ENCODE measurements around the gene SIX5.

Gene SIX5

DNA sequence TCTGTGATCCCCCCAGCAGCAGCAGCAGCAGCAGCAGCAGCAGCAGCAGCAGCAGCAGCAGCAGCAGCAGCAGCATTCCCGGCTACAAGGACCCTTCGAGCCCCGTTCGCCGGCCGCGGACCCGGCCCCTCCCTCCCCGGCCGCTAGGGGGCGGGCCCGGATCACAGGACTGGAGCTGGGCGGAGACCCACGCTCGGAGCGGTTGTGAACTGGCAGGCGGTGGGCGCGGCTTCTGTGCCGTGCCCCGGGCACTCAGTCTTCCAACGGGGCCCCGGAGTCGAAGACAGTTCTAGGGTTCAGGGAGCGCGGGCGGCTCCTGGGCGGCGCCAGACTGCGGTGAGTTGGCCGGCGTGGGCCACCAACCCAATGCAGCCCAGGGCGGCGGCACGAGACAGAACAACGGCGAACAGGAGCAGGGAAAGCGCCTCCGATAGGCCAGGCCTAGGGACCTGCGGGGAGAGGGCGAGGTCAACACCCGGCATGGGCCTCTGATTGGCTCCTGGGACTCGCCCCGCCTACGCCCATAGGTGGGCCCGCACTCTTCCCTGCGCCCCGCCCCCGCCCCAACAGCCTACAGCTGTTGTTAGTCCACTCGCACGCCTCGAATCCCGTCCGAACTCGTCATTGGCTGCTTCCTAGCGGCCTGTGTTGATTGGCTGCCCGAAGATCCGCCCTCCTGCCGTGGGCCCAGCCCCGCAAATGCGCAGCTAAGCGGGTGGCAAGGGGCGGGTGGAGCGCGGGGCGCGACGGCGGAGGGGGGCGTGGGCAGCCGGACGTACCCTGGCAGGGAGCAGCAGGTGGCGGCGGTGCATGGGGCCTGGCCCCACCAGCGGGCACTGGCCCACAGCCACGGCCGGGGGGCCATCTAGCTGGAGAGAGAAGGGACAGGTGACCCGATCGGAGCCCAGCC lies 1.4 kb upstream of the SIX5 start:
- Mint-ChIP-seq H3K4me1 (peaks cover 5% of the 10 kb centered on the region), H3K9me3 (no peaks in the 10 kb centered on the region), H3K27me3 (peaks cover 1% of the 10 kb centered on the region), H3K4me3 (peak overlapping the region; percentile 86), H3K27ac (no peak overlapping the region), H3K36me3 (no peaks in the 10 kb centered on the region)

DNA sequence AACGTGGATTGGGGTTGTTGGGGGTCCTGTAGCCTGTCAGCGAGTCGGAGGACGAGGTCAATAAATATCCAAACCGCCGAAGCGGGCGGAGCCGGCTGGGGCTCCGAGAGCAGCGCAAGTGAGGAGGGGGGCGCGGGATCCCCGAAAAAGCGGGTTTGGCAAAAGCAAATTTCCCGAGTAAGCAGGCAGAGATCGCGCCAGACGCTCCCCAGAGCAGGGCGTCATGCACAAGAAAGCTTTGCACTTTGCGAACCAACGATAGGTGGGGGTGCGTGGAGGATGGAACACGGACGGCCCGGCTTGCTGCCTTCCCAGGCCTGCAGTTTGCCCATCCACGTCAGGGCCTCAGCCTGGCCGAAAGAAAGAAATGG lies 754 bp upstream of the SIX5 start:
- Mint-ChIP-seq H3K27ac (peak overlapping the region; percentile 80), H3K4me3 (peak overlapping the region; percentile 86), H3K36me3 (no peaks in the 10 kb centered on the region), H3K27me3 (peaks cover 4% of the 10 kb centered on the region), H3K4me1 (peaks cover 5% of the 10 kb centered on the region), H3K9me3 (no peaks in the 10 kb centered on the region)

DNA sequence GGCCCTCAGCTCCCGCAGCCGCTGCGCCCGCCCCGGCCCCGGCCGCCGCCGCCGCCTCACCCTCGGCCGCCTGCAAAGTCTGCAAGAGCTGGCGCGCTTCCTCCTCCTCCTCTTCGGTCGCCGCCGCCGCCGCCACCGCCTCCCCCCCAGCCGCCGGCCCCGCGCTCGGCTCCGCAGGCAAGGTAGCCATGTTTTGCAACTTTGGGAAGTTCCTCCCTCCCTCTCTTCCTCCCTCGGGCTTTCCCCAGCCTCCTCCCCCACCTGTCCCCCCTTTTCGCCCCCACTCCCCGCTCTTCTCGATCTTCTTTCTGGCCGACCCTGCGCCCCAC lies 433 bp downstream of the SIX5 start:
- no peaks in the 10 kb centered on the region for H3K9me3 Mint-ChIP-seq
- peaks cover 5% of the 10 kb centered on the region for H3K27me3 Mint-ChIP-seq

DNA sequence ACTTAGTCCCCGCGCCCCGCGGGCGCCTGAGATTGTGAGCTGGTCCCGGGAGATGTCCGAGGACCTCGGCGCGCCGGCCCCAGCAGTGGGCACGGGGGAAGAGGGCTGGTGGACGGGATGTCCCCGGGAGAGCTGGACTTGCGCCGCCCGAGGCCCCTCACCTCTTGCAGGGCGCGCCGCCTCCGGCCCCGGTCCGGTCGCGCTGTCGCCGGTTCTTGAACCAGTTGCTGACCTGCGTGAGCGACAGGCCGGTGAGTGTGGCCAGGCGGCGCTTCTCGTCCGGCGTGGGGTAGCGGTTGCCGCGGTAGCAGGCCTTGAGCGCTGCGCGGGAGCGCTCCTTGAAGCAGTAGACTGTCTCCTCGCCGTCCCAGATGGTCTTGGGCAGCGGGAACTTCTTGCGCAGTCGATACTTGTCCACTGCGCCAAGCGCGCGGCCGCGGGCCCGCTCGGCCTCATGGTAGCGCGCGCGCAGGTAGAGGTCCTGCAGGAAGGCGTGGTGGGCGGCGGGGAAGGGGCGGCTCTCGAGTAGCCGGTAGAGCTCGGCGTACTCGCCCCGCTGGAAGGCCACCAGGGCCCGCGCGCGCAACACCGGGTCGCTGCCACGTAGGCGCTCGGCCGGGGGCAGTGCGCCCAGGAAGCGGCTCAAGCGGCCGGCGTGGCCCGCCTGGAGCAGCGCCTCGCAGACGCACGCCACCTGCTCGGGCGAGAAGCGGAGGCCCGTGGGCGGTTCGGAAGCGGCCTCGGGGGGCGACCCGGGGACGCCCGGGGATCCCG lies 984 bp downstream of the SIX5 start:
- Mint-ChIP-seq H3K4me3 (peak overlapping the region; percentile 68), H3K36me3 (no peaks in the 10 kb centered on the region), H3K27ac (no peak overlapping the region), H3K9me3 (no peaks in the 10 kb centered on the region), H3K27me3 (peaks cover 5% of the 10 kb centered on the region), H3K4me1 (peaks cover 5% of the 10 kb centered on the region)

More for the DNA sequence above, 433 bp downstream of the SIX5 start:
- Mint-ChIP-seq H3K27ac (no peak overlapping the region), H3K4me3 (peak overlapping the region; percentile 86), H3K36me3 (no peaks in the 10 kb centered on the region), H3K4me1 (peaks cover 5% of the 10 kb centered on the region)

DNA sequence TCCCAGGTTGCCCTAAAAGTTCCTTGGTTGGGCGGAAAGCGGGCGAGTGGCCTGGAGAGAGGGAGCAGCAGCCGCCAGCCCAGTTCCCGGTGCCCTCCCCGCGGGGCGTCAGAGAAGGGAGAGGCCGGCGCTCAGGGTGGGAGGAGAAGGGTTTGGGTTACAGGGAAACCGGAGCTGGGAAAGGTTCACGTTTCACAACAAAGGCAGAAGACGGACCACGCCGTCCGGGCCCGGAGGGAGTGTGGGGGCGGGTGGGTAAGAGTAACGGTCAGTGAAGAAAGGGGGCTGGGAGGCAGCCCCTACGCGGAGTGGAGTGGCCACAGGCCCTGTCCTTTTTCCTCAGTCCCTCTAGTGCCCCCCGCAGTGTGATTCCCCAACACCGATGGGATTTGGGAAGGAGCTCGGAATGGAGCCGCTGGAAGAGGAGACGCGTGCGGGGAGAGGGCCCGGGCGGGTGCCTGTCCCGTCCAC lies 1.6 kb downstream of the SIX5 start:
- H3K4me3 Mint-ChIP-seq = peak overlapping the region; percentile 11
- no peaks in the 10 kb centered on the region for H3K9me3 Mint-ChIP-seq
- H3K36me3 Mint-ChIP-seq = no peaks in the 10 kb centered on the region
- peaks cover 5% of the 10 kb centered on the region for H3K27me3 Mint-ChIP-seq
- H3K4me1 Mint-ChIP-seq = peaks cover 5% of the 10 kb centered on the region
- H3K27ac Mint-ChIP-seq = no peak overlapping the region

DNA sequence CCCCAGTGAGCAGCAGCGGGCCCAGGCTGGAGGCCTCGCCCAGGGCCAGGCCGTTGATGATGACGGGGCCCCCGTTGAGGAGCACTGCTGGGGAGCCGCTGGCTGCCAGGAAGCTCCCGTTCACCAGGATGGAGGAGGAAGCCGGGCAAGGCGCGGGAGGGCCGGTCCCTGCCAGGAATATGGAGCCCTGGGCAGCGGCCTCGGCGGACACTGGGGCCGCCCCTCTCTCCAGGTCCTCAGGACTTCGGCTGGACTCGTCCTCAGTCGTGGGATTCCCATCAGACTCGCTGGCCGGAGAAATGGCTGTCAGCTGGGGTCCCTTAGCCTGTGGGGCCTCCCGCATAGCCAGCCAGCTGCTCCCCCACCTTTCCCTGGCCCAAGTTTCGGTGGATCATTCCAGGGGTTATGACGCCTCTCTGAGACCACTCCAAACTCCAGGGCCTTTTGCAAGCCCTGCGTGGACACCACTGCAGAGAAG lies 2.1 kb downstream of the SIX5 start:
- no peaks in the 10 kb centered on the region for H3K36me3 Mint-ChIP-seq
- no peak overlapping the region for H3K4me3 Mint-ChIP-seq
- H3K9me3 Mint-ChIP-seq = no peaks in the 10 kb centered on the region

DNA sequence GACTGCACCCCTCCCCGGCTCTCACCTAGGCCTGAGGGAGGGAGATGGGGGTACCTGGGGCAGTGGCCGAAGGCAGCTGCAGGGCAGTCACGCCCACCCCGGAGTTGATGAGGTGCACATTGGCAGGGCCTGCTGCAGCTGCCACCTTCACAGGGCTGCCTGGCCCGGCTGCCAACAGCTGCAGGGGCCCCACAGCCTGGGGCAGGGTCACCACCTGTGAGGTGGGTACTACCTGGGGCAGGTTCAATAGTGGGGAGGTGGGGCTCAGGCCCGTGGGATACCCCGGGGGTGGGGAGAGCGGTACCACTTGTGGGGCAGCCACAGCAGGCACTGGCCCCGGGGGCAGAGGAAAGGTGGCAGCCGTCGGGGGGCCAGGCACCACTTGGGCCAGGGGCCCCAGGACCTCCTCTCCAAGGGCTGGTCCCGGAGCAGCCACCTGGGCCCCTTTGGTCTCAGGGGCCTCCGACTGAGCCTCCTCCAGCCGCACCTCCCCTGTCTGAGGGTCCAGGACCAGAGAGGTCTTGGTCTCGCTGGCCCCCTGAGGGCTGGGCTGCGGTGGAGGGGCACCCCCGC lies 2.7 kb downstream of the SIX5 start:
- Mint-ChIP-seq H3K9me3 (no peaks in the 10 kb centered on the region), H3K4me1 (peaks cover 5% of the 10 kb centered on the region), H3K27me3 (peaks cover 5% of the 10 kb centered on the region), H3K27ac (no peak overlapping the region), H3K4me3 (no peak overlapping the region), H3K36me3 (no peaks in the 10 kb centered on the region)

More for the DNA sequence above, 2.1 kb downstream of the SIX5 start:
- H3K4me1 Mint-ChIP-seq = peaks cover 5% of the 10 kb centered on the region
- peaks cover 5% of the 10 kb centered on the region for H3K27me3 Mint-ChIP-seq
- H3K27ac Mint-ChIP-seq = no peak overlapping the region

DNA sequence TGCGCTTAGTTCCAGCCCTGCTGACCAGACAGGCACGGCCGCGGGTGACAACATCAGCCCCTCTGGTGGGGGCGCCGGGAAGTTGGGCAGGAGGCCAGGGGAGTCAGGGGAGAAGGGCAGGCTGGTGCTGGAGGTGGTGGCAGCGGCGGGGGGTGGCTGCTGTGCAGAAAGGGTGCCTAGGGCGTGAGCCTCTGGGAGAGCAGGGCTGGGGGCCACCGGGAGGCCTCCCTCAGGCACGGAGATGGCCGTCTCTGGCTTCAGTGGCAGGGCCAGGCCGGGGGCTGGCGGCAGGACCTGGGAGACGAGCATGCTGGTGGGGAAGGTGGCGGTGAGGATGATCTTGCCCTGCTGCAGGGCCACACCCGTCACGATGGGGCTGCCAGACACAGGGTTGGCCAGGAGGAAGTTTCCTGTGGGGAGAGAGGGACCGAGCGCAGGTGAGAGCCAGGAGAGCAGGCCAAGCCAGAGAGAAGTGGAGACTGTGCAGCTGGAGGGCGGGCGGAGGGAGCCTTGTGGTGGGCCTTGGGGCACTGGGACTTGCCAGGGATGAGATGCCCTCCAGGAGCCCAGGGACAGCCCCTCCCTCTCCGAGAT lies 3.3 kb downstream of the SIX5 start:
- Mint-ChIP-seq H3K4me1 (no peaks in the 10 kb centered on the region), H3K4me3 (no peak overlapping the region), H3K27me3 (peaks cover 5% of the 10 kb centered on the region), H3K27ac (no peak overlapping the region), H3K9me3 (no peaks in the 10 kb centered on the region), H3K36me3 (no peaks in the 10 kb centered on the region)

DNA sequence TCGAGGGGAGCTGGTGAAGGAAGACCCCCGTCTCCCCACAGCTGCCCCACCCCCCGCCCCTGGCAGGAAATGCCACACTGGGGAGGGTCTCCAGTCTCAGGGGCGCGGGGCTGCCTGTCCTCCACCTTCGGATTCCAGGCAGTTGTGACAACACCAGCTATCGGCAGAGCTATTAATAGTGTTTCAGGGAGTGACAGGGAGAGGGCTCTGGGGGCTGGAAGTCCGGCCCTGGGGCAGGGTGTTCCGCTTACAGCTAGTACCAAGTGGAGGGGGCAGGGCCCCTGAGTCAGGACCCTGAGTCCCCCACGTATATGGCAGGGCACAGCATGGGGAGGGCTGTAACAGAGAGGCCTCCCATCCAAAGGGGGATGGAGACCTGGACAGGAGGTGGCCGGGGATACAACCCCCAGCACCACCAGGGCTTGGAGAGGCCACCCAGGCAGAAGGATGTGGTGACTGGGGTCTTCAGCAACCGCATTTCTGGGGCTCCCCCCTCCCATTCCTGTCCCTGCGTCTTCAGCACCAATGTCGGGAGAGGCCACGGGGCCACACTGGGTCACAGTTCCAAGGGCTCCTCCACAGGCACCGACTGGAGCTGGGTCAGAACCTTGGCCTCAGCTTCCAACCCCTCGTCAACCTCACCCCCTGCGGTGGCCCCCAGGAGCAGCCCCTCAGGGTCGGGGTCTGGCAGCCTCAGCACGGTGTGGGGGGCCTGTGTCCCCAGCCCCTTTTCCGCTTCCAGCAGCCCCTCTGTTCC lies 3.9 kb downstream of the SIX5 start:
- Mint-ChIP-seq H3K4me1 (no peaks in the 10 kb centered on the region), H3K9me3 (no peaks in the 10 kb centered on the region), H3K4me3 (no peak overlapping the region), H3K27me3 (peaks cover 5% of the 10 kb centered on the region), H3K27ac (no peak overlapping the region), H3K36me3 (no peaks in the 10 kb centered on the region)

DNA sequence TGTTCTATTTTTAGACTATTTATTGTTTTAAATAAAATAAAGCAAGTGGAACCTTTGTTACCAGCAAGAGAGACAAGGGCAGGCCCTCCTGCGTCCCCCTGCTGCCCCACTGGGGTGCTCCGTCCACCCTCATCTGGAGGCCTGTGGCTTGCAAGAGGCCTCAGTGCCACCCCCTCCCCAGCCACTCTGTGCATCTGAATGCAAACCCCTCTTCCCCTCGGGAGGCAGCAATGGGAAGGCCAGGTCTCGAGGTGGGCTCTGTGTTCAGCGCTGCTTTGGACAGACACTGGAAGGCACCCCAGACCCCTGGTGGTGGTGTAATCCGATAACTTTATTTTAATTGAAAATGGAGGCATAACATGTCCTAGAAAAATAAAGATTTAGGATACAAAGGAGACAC lies 4.6 kb downstream of the SIX5 start:
- peaks cover 5% of the 10 kb centered on the region for H3K27me3 Mint-ChIP-seq
- H3K4me3 Mint-ChIP-seq = no peak overlapping the region
- no peak overlapping the region for H3K27ac Mint-ChIP-seq
- no peaks in the 10 kb centered on the region for H3K4me1 Mint-ChIP-seq
- H3K9me3 Mint-ChIP-seq = no peaks in the 10 kb centered on the region
- no peaks in the 10 kb centered on the region for H3K36me3 Mint-ChIP-seq

DNA sequence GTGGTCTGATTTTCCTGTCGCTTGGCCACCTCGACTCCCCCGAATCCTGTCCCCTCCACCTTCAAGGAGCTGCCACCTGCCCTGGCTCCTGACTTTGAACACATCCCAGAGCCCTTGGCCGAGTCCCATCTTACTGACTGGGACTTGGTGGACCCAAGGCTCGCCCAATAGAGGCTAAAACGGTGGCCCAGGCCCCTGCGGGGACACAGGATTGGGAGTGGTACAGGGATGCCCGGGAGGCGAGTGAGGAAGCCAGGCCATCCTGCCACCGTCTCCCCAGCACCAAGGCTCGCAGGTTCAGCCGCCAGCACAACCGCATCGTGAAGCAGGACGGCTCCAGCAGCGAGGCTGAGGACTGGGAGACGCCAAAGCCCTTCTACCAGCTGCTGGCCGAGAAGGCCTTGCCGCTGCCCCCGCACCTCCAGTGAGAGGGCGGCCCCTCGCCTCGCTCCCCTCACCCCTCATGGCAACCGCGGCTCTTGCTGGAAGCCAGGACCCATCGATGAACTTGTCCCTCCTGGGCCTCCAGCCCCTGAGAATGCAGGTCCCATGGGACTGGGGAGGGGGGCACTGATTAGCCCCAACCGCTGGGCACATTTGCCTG lies 5.3 kb downstream of the SIX5 start:
- H3K9me3 Mint-ChIP-seq = no peaks in the 10 kb centered on the region
- H3K4me3 Mint-ChIP-seq = no peak overlapping the region
- H3K27ac Mint-ChIP-seq = no peak overlapping the region

DNA sequence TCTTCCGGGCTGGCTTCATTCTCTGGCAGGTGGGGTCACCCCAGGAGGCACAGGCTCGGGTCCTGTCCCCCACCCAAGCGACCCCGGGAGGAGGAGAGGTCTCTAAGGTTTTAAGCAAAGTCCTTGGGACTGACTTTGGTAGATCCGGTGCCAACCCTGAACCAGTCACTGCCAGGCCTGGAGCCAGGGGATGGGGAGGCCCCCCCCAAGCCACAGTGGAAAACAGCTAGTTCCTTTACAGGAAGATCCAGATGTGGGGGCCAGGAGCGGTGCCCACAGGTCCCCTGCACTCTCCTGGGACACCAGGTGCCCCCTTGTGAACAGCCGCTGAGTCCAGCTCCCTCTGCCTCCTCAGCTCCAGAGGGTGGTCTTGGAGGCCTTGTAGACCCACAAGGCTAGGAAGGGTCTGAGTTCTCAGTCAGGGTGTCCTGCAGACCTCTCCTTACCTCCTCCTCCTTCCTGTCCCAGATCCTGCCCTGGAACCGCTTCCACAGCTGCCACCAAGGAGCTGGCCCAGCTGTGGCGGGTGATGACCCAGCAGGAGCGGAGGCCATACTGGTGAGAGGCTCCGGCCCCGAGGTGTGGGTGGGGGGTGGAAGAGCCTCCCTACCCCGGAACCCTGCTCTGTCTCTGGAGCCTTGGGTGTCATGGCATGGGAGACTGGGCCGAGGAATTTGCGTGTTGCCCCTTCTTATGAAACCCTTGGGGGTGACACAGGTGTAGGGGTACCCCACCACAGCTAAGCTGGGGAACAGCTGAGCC lies 6.0 kb downstream of the SIX5 start:
- Mint-ChIP-seq H3K4me1 (no peaks in the 10 kb centered on the region), H3K9me3 (no peaks in the 10 kb centered on the region), H3K27me3 (peaks cover 5% of the 10 kb centered on the region), H3K27ac (no peak overlapping the region), H3K36me3 (no peaks in the 10 kb centered on the region), H3K4me3 (no peak overlapping the region)

More for the DNA sequence above, 5.3 kb downstream of the SIX5 start:
- no peaks in the 10 kb centered on the region for H3K4me1 Mint-ChIP-seq
- H3K27me3 Mint-ChIP-seq = peaks cover 5% of the 10 kb centered on the region
- H3K36me3 Mint-ChIP-seq = no peaks in the 10 kb centered on the region

DNA sequence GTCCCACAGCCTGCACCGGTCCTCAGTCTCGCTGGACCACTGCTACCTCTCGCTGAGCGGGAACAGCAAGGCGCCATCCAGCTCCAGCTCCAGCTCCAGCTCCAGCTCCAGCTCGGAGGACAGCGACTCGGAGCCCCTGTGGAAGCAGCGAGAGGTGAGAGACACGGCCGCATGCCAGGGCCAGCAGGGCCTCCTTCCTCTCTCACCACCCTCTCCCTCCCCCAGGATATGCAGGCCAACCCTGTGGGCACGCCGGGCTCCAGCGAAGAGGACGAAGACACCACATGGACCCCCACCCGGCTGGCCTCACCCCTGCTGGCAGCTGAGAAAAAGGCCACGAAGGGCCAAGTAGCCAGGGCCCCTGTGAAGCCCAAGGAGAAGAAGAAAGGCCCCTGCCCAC lies 7.3 kb downstream of the SIX5 start:
- no peaks in the 10 kb centered on the region for H3K36me3 Mint-ChIP-seq
- no peak overlapping the region for H3K4me3 Mint-ChIP-seq
- H3K9me3 Mint-ChIP-seq = no peaks in the 10 kb centered on the region
- H3K4me1 Mint-ChIP-seq = no peaks in the 10 kb centered on the region
- H3K27ac Mint-ChIP-seq = no peak overlapping the region
- peaks cover 5% of the 10 kb centered on the region for H3K27me3 Mint-ChIP-seq

DNA sequence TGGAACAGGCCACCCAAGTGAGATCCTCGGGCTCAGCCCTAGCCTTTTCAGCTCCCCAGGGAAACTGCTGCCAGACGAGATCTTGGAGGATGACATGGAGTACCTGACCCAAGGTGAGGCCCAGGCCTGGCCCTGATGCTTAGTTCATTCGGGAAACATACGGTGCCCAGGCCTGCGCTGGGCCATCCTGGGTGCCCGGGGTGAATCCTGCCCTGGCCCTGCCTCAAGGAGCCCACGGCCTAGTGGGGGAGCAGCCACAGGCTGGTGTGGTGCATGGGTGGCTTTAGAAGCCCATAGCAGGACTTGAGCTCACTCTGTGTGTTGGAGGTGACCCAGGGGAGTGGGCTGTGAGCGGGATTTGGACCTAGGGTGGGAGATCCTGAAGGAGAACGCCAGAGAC lies 10.1 kb downstream of the SIX5 start:
- H3K9me3 Mint-ChIP-seq = no peaks in the 10 kb centered on the region
- no peak overlapping the region for H3K4me3 Mint-ChIP-seq
- no peaks in the 10 kb centered on the region for H3K4me1 Mint-ChIP-seq
- H3K36me3 Mint-ChIP-seq = no peaks in the 10 kb centered on the region
- no peaks in the 10 kb centered on the region for H3K27me3 Mint-ChIP-seq
- H3K27ac Mint-ChIP-seq = no peak overlapping the region

Data from activated naive CD4-positive, alpha-beta T cell treated with anti-CD3 and anti-CD28 coated beads, Interleukin-2, amount 50 U/mL, for 24 hours (primary cell).